Coronary artery (tissue), 2 donors: ENCODE measurements around the gene SEC14L1.

Experiments used
- DNase-seq: peaks from one replicate; pipeline ENCODE4 v3.0.0-alpha.2; 2017; ENCODE audit warnings: low spot score
- H3K27ac ChIP-seq, 2 donors: fragments of 200-600 bp; sonication (generic); one replicate each; pipeline ENCODE4 v1.5.1; 2016 to 2019
- H3K4me3 ChIP-seq: fragments of 200-600 bp; sonication (generic); 2 replicates; pipeline ENCODE4 v1.5.1; 2016; ENCODE audit warnings: mild to moderate bottlenecking, moderate library complexity
- TF ChIP-seq, protein P1 (sequence below): fragments of 200-600 bp; sonication (generic); IDR thresholded peaks from one replicate; pipeline ENCODE4 v1.5.1; 2019; ENCODE audit warnings: antibody characterized with exemption

The SEC14L1 gene

DNA sequence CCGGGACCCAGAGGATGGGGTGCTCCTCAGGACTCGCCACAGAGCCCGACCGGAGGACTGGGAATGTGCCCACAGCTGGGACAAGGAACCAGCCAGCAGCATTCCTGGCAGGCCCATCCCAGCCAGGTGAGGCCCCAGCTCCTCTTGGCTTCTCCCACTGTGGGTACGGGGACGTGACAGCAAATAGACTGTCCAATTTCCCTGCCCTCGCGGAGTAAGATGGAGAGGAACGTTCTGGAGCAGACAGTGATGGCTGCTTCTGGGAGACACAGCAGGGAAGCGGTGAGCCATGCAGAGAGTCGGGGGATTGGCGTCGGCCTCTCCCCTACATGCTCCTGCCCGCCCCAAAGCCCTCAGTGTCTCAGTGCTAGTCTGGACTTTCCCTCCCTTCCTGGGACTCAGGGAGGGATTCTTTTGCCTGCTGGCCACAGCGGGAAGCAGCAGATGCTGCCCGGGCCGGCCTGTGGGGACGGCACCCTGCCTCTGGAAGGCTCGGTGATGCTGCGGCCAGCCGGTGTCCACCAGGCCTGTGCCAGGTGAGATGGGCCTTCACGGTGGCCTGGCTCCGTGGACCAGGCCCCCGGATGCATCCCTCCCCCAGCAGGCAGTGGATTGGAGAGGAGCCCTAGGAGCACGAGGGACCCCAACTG, 89.1 kb downstream of the SEC14L1 start:
- DNase-seq: no peak
- no peak overlapping the region for H3K27ac ChIP-seq
- H3K4me3 ChIP-seq: no peak overlapping the region
- TF ChIP-seq, protein P1, sequence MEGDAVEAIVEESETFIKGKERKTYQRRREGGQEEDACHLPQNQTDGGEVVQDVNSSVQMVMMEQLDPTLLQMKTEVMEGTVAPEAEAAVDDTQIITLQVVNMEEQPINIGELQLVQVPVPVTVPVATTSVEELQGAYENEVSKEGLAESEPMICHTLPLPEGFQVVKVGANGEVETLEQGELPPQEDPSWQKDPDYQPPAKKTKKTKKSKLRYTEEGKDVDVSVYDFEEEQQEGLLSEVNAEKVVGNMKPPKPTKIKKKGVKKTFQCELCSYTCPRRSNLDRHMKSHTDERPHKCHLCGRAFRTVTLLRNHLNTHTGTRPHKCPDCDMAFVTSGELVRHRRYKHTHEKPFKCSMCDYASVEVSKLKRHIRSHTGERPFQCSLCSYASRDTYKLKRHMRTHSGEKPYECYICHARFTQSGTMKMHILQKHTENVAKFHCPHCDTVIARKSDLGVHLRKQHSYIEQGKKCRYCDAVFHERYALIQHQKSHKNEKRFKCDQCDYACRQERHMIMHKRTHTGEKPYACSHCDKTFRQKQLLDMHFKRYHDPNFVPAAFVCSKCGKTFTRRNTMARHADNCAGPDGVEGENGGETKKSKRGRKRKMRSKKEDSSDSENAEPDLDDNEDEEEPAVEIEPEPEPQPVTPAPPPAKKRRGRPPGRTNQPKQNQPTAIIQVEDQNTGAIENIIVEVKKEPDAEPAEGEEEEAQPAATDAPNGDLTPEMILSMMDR: no peak

DNA sequence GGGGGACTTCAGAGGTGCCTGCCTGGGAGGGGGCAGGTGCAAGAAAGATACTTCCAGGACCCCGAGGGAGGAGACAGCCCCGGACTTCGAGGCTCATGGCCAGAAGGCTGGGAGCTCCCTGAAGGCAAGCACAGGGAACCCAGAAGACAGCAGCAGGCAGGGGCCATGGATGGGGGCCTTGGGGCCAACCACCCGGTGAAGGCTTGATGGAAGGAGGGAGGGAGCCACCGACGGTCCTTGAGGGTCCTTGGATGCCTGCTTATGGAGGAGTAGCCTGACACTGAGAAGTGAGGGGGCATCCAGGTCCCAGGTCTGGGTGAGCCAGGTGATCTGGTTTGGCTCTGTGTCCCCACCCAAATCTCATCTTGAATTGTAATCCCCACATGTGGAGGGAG, 89.7 kb downstream of the SEC14L1 start:
- TF ChIP-seq, protein P1: no peak
- Histone ChIP-seq H3K4me3 (no peak overlapping the region), H3K27ac (no peak overlapping the region)
- no peak for DNase-seq

DNA sequence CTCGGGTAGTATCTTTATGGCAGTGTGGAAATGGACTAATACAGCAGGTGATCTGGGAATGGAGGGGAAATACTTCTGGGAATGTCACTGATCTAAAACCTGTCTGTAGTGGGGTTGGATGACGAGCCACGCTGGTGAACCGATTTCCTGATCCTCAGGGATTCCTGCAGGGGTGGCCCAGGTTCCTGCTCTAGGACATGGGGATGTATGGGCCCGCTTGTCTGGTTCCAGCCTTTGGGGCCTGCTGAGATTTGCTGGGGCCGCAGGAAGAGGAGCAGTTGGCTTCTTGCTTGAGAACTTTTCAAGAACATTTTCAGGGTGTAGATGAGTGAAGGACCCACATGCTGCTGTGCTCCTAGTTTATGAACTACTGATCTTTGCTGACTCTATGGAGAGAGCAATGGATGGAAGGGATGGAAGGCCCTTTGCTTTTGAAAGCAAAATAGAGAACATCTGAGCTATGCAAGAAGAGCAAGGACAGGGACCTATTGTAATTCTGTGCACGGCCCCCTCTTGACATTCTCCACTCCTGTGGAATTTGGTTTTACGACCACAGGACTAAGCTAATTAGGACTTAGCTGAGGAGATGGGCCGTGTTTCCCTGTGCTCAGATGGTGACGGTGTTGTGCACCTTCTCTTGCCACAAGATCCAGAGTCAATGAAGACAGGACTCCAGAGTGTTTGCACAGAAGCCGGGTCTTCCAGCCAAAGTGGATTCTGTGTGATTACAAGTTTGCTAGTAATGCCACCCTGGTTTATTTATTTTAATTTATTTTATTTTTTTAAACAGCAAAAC, 90.5 kb downstream of the SEC14L1 start:
- H3K4me3 ChIP-seq: no peak overlapping the region
- no peak for DNase-seq
- TF ChIP-seq, protein P1: no peak
- no peak overlapping the region for H3K27ac ChIP-seq

DNA sequence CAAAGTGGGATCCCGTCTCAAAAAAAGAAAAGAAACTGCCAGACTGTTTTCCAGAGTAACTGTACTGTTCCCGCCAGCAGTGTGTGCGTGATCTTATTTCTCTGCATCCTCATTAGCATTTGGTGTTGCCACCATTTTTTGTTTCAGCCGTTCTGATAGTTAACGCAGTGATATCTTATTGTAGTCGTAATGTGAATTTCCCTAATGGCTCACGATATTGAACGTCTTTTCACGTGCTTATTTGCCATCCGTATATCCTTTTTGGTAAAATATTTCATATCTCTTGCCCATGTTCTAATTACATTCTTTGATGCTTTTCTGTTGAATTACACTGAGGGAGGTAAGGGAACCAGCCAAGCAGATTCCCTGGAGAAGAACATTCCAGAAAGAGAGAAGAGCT, 92.4 kb downstream of the SEC14L1 start:
- H3K27ac ChIP-seq: no peak overlapping the region
- no peak overlapping the region for H3K4me3 ChIP-seq
- TF ChIP-seq, protein P1: no peak
- DNase-seq: no peak

DNA sequence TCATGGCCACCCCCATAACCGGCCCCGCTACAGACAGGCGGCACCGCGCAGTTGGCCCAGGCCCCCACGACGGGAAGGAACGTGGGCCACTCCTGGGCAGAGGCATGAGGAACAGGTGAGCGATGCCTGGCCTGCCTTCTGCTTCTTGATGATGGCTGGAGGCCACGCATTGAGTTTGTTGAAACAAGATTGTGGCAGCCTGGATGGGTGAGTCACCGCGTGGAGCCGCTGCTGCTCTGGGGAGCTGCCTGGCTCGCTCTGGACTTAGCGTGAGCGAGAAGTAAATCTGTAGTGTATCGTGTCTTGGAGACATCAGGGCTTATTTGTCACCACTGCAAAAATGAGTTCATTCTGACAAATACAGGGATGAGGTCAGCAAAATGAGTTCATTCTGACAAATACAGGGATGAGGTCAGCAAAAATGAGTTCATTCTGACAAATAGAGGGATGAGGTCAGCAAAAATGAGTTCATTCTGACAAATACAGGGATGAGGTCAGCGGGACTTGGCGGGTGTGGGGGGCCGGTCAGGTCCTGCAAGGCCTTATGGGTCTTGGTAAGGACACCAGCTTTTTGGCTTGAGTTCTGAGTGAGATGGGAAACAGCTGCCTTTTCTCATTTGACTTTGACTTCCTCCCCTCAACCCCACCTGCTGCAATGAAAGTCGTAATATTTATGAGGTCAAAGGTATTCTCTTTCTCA, 93.0 kb downstream of the SEC14L1 start:
- TF ChIP-seq, protein P1: no peak
- peak overlapping the region in 1 of 2 donors; percentile 31 for H3K27ac ChIP-seq
- no peak for DNase-seq

DNA sequence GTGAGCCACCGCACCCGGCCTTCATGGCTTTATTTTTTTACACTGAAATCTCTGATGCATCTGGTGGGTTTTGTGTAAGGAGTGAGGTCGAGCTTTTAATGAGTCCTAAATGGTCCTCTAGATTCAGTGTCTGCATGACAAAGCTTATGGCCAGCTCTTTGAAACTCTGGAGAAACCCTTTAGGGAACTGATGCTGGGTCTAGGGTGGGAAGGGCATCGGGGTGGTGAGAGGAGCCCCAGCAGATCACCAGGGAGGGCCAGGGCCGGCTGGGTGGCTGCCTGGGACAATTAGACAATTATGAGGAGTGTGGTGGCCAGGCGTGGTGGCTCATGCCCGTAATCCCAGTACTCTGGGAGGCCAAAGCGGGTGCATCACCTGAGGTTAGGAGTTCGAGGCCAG, 93.9 kb downstream of the SEC14L1 start:
- peak overlapping the region; percentile 62 to 78 for H3K27ac ChIP-seq
- TF ChIP-seq, protein P1: no peak
- peak overlapping the region; percentile 68 for H3K4me3 ChIP-seq
- no peak for DNase-seq

More for the DNA sequence above, 93.0 kb downstream of the SEC14L1 start:
- H3K4me3 ChIP-seq: no peak overlapping the region
